ENCODE results near the gene ANKRD26.
A peak's percentile ranks its signal among the peaks of the same experiment; 100 is the strongest.

Gene ANKRD26

DNA sequence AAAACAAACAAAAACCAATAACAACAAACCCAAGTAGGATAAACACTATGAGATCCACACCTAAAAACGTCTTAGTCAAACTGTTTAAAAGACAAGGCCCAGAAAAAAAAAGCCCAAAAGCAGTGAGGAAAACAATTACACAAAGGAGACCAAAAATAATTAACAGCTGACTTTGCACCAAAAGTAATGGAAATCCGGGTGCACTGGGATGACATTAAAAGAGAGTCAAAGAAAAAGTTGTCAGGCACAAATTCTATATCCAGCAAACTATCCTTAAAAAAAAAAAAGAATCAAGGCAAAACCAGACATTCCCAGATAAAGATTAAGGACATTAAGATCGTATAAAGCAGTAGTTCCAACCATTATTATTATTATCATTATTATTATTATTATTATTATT is 7.9 kb upstream of the ANKRD26 start:
- Mint-ChIP-seq H3K36me3 (ENCODE audit: low read depth) (peaks cover 76% of the 10 kb centered on the region), H3K9me3 (peaks cover 15% of the 10 kb centered on the region), H3K27ac (no peak overlapping the region), H3K4me1 (no peaks in the 10 kb centered on the region), H3K4me3 (no peak overlapping the region), H3K27me3 (ENCODE audit: low read depth, poor library complexity) (peaks cover 2% of the 10 kb centered on the region)
- DNase-seq, result no peak
- TF ChIP-seq CTCF (IDR thresholded peaks at IDR 0.05), result no peak

- Mint-ChIP-seq H3K4me1 (peaks cover 14% of the 10 kb centered on the region), H3K36me3 (ENCODE audit: low read depth) (peaks cover 52% of the 10 kb centered on the region), H3K27ac (no peak overlapping the region), H3K4me3 (no peak overlapping the region), H3K27me3 (ENCODE audit: low read depth, poor library complexity) (peaks cover 6% of the 10 kb centered on the region), H3K9me3 (peaks cover 19% of the 10 kb centered on the region)
- no peak for TF ChIP-seq CTCF (IDR thresholded peaks at IDR 0.05)
- no peak for DNase-seq
Observed at GRCh38 chr10:27104919-27105318, 4.6 kb upstream of the ANKRD26 start.

DNA sequence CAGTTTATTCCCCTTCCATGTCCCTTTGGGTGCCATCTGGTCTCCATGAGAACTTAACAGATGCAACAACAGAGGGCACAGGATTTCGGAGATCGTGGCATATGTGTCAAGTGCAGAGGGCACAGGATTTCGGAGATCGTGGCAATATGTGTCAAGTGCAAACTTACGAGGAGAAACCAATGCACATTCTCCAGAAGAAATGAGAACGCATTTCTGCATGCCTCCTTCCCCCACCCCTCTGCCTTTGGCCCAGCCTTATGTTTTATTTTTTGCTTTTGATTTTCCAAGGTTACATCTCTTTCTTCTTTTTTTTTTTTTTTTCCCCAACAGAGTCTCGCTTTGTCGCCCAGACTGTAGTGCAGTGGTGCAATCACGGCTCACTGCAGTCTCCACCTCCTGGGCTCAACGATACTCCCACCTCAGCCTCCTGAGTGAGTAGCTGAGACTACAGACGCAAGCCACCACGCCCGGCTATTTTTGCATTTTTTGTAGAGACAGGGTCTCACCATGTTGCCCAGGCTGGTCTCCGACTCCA is 586 bp upstream of the ANKRD26 start:
- TF ChIP-seq CTCF (IDR thresholded peaks at IDR 0.05), result no peak
- Mint-ChIP-seq H3K9me3 (peaks cover 4% of the 10 kb centered on the region), H3K27me3 (ENCODE audit: low read depth, poor library complexity) (peaks cover 3% of the 10 kb centered on the region), H3K27ac (peak overlapping the region; percentile 98), H3K4me1 (peaks cover 23% of the 10 kb centered on the region), H3K4me3 (peak overlapping the region; percentile 94), H3K36me3 (ENCODE audit: low read depth) (peaks cover 27% of the 10 kb centered on the region)
- DNase-seq, result no peak

- Mint-ChIP-seq H3K4me1 (peaks cover 24% of the 10 kb centered on the region), H3K27me3 (ENCODE audit: low read depth, poor library complexity) (peaks cover 3% of the 10 kb centered on the region), H3K9me3 (peaks cover 4% of the 10 kb centered on the region), H3K27ac (peak overlapping the region; percentile 98), H3K36me3 (ENCODE audit: low read depth) (peaks cover 21% of the 10 kb centered on the region), H3K4me3 (peak overlapping the region; percentile 94)
- DNase-seq, result no peak
- no peak for TF ChIP-seq CTCF (IDR thresholded peaks at IDR 0.05)
Observed at GRCh38 chr10:27099448-27099847, 846 bp downstream of the ANKRD26 start.

DNA sequence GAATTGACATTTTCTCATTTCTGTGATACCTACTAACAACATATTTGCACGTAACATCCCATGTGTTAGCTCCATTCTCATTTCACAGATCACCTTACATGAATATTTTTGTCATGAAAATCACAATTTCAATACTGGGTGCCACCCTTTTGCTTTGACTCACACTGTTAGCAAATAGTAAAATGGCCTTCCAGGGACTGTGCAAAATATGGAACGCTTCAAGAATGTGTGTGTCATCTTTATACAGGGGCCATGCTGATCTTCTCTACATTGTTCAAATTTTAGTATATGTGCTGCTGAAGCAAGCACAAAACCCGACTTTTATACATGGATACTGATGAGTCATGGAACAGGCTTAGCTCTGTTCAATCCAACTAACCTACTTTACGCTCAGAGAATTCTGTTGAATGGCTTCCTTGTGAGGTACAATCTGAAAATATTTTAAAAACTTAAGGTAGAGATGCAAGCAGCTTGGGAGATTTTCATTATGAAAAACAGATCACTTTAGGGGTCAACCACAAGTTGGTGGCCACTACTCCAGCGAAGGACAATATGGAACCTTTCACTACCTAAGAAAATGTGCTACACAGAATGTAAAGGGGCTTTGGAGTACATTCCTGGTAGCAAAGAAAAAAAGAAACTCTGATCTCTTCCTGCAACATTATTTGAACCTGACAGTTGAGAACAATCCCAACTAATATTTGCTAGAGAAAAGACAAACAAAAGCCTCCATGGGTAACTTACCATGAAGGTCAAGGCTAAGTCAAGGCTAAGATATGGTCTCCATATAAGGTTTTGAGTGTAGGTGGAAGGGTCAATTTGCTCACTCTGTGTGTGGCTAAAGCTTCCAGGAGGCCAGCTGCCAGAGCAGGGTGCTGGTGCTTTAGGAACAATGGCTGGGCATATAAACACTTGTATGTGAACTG is 11.9 kb downstream of the ANKRD26 start:
- Mint-ChIP-seq H3K27ac (no peak overlapping the region), H3K36me3 (ENCODE audit: low read depth) (peaks cover 50% of the 10 kb centered on the region), H3K4me3 (no peak overlapping the region), H3K4me1 (no peaks in the 10 kb centered on the region), H3K27me3 (ENCODE audit: low read depth, poor library complexity) (no peaks in the 10 kb centered on the region), H3K9me3 (no peaks in the 10 kb centered on the region)
- no peak for DNase-seq
- no peak for TF ChIP-seq CTCF (IDR thresholded peaks at IDR 0.05)
